SH-SY5Y (cell line): ENCODE data around the gene ACOT7.

Experiments used
- GATA2 ChIP-seq: IDR thresholded peaks from 2 replicates; pipeline ENCODE4 v1.6.1; 2011; ENCODE audit warnings: mild to moderate bottlenecking, low read depth, low read length
- GATA3 ChIP-seq: IDR thresholded peaks from 2 replicates; pipeline ENCODE4 v1.6.1; 2011; ENCODE audit warnings: low read depth, mild to moderate bottlenecking, low read length, moderate library complexity

- TF ChIP-seq GATA2 = no peak
- no peak for TF ChIP-seq GATA3
These were observed 5.7 kb upstream of the ACOT7 start for GRCh38 chr1:6399294-6399693.
